Caco-2 (cell line): Measurements from ENCODE around the gene CATSPERZ. TPM values are rescaled to one million over a fixed set of nuclear protein-coding genes. Genes with fewer than 3 reads are reported as not detected.
A peak's percentile ranks its signal among the peaks of the same experiment; 100 is the strongest.

ENCODE experiments used
- BruUV-seq: library from RNA; stranded (reverse); fragments of 400-500 nt; replicated peaks from 2 replicates; lab custom pipeline; 2021; lab: Mats Ljungman, UMichigan
- CTCF ChIA-PET: fragments of 300-600 bp; sonication (Branson Sonifier 250); formaldehyde crosslinking; loops from one replicate; lab custom pipeline; 2022; ENCODE audit warnings: antibody characterized with exemption; lab: Charles Lee
- POLR2A ChIA-PET: fragments of 300-600 bp; sonication (Branson Sonifier 250); formaldehyde crosslinking; loops from one replicate; lab custom pipeline; 2022; ENCODE audit warnings: antibody characterized with exemption; lab: Charles Lee
- DNase-seq, 2 experiments: peaks; one replicate each; pipeline versions ENCODE4 v3.0.0 to v3.0.0-alpha.2; 2020 to 2022
- H3K27me3 ChIP-seq: replicated peaks from 2 replicates; pipeline ENCODE4 v1.6.0; 2011; ENCODE audit warnings: low read length; ENCODE audit not compliant: control insufficient read depth, insufficient read depth
- H3K36me3 ChIP-seq: 2 replicates; pipeline ENCODE4 v1.5.1; 2011; ENCODE audit warnings: low read length; ENCODE audit not compliant: control insufficient read depth, insufficient read depth
- H3K4me1 ChIP-seq: fragments of 250-450 bp; sonication (Bioruptor Pico); 2 replicates; pipeline ENCODE4 v1.5.1; 2020; ENCODE audit warnings: mild to moderate bottlenecking
- H3K4me3 ChIP-seq: 2 replicates; pipeline ENCODE4 v1.5.1; 2011; ENCODE audit warnings: low read depth, mild to moderate bottlenecking, control low read depth, low read length
- H3K9me3 ChIP-seq: fragments of 250-450 bp; sonication (Bioruptor Pico); 2 replicates; pipeline ENCODE4 v1.5.1; 2020; ENCODE audit warnings: mild to moderate bottlenecking, moderate library complexity
- H3K27ac Mint-ChIP-seq: one replicate; pipeline ENCODE4 v1.8.0; 2022; ENCODE audit warnings: mixed read lengths; ENCODE audit not compliant: unreplicated experiment
- H3K27me3 Mint-ChIP-seq: one replicate; pipeline ENCODE4 v1.8.0; 2022; ENCODE audit warnings: mixed read lengths; ENCODE audit not compliant: insufficient read depth, unreplicated experiment
- H3K36me3 Mint-ChIP-seq: one replicate; pipeline ENCODE4 v1.8.0; 2022; ENCODE audit warnings: mild to moderate bottlenecking, mixed read lengths; ENCODE audit not compliant: insufficient read depth, unreplicated experiment
- H3K4me1 Mint-ChIP-seq: one replicate; pipeline ENCODE4 v1.8.0; 2022; ENCODE audit warnings: low read depth, mixed read lengths; ENCODE audit not compliant: unreplicated experiment
- H3K4me3 Mint-ChIP-seq: one replicate; pipeline ENCODE4 v1.8.0; 2022; ENCODE audit warnings: mild to moderate bottlenecking, moderate library complexity, mixed read lengths; ENCODE audit not compliant: unreplicated experiment
- H3K9me3 Mint-ChIP-seq: one replicate; pipeline ENCODE4 v1.8.0; 2022; ENCODE audit warnings: mixed read lengths; ENCODE audit not compliant: unreplicated experiment
- intact Hi-C: fragments of 100-400 bp; cut with micrococcal nuclease; formaldehyde crosslinking; loops from one replicate; pipeline ENCODE4 v1.10.0; 2022; ENCODE audit not compliant: unreplicated experiment
- total RNA-seq: library from RNA; stranded (reverse); gene quantifications from 2 replicates; pipeline ENCODE4 v1.2.3, GENCODE V29; 2022
- TF ChIP-seq, protein P1 (sequence below), 2 experiments: fragments of 200-600 bp in 1 of 2; IDR thresholded peaks; 1 replicate in 1 of 2; 2 replicates in 1 of 2; pipeline versions ENCODE4 v1.5.1 to v1.8.0; 2011 to 2022; ENCODE audit warnings: antibody characterized with exemption in 1 of 2, control low read depth in 1 of 2, inconsistent platforms in 1 of 2, low read depth in 1 of 2, low read length in 1 of 2, mild to moderate bottlenecking in 1 of 2, moderate library complexity in 1 of 2; ENCODE audit not compliant: insufficient read depth in 1 of 2, severe bottlenecking in 1 of 2, unreplicated experiment in 1 of 2

The CATSPERZ gene
- total RNA-seq, 1 experiment from 2014 or later = 12.8 TPM

DNA sequence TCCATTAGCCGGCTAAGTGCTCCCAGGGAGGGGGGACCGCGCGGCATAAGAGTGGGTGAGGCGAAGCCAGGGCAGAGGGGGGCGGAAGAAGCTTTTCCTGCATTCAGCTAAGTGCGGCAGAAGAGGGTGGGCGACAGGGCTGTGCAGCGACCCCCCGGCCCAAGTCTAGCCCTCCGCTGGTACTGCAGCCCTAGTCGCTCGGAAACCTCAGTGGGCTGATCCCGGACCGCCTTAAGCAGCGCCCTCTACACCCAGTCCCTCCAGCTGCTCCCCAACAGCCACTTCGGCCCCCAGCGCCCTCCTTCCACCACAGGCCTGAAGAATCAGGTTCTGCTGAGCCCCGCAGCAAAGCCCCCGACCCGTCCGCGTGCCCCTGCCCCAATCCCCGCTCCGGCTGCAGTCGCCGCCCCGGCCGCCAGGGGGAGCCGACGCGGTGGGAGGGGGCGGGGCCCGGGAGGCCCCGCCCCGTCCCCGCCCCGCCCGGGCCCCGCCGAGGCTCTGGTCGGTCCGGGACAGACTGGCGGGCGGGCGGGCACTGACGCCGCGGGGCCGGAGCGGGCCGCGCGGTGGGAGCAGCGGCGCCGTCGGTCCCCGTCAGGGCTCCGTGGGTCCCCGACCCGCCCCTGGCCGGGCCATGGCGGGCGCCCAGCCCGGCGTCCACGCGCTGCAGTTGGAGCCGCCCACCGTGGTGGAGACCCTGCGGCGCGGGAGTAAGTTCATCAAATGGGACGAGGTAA, 49.0 kb upstream of the CATSPERZ start, which contains the start of gene PLCB3:
Gene PLCB3 (plus strand): TSS at position 515 of the 737 bp plus-strand sequence. CDS start 120 bp downstream, at position 635.
- TF ChIP-seq, protein P1, sequence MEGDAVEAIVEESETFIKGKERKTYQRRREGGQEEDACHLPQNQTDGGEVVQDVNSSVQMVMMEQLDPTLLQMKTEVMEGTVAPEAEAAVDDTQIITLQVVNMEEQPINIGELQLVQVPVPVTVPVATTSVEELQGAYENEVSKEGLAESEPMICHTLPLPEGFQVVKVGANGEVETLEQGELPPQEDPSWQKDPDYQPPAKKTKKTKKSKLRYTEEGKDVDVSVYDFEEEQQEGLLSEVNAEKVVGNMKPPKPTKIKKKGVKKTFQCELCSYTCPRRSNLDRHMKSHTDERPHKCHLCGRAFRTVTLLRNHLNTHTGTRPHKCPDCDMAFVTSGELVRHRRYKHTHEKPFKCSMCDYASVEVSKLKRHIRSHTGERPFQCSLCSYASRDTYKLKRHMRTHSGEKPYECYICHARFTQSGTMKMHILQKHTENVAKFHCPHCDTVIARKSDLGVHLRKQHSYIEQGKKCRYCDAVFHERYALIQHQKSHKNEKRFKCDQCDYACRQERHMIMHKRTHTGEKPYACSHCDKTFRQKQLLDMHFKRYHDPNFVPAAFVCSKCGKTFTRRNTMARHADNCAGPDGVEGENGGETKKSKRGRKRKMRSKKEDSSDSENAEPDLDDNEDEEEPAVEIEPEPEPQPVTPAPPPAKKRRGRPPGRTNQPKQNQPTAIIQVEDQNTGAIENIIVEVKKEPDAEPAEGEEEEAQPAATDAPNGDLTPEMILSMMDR (IDR thresholded peaks at IDR 0.05; ENCODE audit: insufficient read depth in 1 of 2, low read depth in 1 of 2, low read length in 1 of 2, severe bottlenecking in 1 of 2, unreplicated experiment in 1 of 2) = peak; percentile 63 to 91
- ChIA-PET POLR2A (interaction anchor here (0.5 to 0.9 kb wide), 2 partner anchors 9 to 54 kb away, joined by 3 to 5 read pairs; partner anchors contain the start of gene ESRRA), CTCF (interaction anchor here (0.7 to 1.8 kb wide), 7 partner anchors 14 to 109 kb away, joined by 4 to 13 read pairs (median 7); partner anchors contain the start of genes ESRRA, NUDT22 and TRPT1)
- H3K4me3 ChIP-seq = peak within 1 kb of the TSS; percentile 66
- Mint-ChIP-seq H3K4me1 (peaks cover 13% of the 10 kb centered on the region), H3K27ac (peak within 1 kb of the TSS; percentile 85), H3K27me3 (no peaks in the 10 kb centered on the region), H3K9me3 (no peaks in the 10 kb centered on the region), H3K4me3 (peak within 1 kb of the TSS; percentile 99), H3K36me3 (peaks cover 30% of the 10 kb centered on the region)
- intact Hi-C loops = loop anchor here (1.0 kb wide), 2 partner anchors 19 to 53 kb away; no protein-coding TSS in a partner anchor
- no TSS peak for BruUV-seq
- no peaks in the 10 kb centered on the region for H3K27me3 ChIP-seq
- peak in 1 of 2 experiments; percentile 77 for DNase-seq
- H3K36me3 ChIP-seq = peaks cover 2% of the 10 kb centered on the region; the same call in 1 of the 2 replicates
- H3K9me3 ChIP-seq = no peaks in the 10 kb centered on the region
- H3K4me1 ChIP-seq = peaks cover 26% of the 10 kb centered on the region

DNA sequence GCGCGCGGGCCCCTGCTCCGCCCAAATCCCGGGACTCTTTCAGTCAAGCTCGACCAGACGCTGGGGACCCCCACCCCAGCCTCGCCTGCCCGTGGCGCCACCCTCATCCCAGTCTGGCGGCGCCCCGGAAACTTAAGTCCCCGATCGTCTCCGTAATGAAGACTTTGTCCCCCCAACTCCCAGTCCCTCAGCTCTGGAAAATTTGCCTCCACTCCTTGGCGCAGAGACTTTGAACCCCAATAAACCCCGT, 48.5 kb upstream of the CATSPERZ start:
- H3K4me1 Mint-ChIP-seq = peaks cover 13% of the 10 kb centered on the region
- POLR2A ChIA-PET = interaction anchor here (0.5 to 1.4 kb wide), 2 partner anchors 53 to 66 kb away, joined by 4 to 5 read pairs; partner anchors contain the start of genes ESRRA, PRDX5 and TRMT112
- intact Hi-C loops = loop anchor here (1.0 kb wide), 2 partner anchors 19 to 53 kb away; no protein-coding TSS in a partner anchor
- H3K4me1 ChIP-seq = peaks cover 26% of the 10 kb centered on the region
- H3K9me3 Mint-ChIP-seq = no peaks in the 10 kb centered on the region
- no TSS peak for BruUV-seq
- CTCF ChIA-PET = interaction anchor here (0.8 to 1.8 kb wide), 10 partner anchors 9 to 66 kb away, joined by 3 to 13 read pairs (median 8); partner anchors contain the start of genes ESRRA, FKBP2, NUDT22 and STIP1
- no peaks in the 10 kb centered on the region for H3K27me3 Mint-ChIP-seq
- DNase-seq = no peak
- H3K4me3 Mint-ChIP-seq = peak overlapping the region; percentile 99
- peak overlapping the region; percentile 85 for H3K27ac Mint-ChIP-seq
- peaks cover 30% of the 10 kb centered on the region for H3K36me3 Mint-ChIP-seq
- H3K9me3 ChIP-seq = no peaks in the 10 kb centered on the region
- H3K27me3 ChIP-seq = no peaks in the 10 kb centered on the region
- TF ChIP-seq, protein P1 (IDR thresholded peaks at IDR 0.05; ENCODE audit: insufficient read depth in 1 of 2, low read depth in 1 of 2, low read length in 1 of 2, severe bottlenecking in 1 of 2, unreplicated experiment in 1 of 2) = no peak
- peak overlapping the region; percentile 66 for H3K4me3 ChIP-seq
- peaks cover 4% of the 10 kb centered on the region for H3K36me3 ChIP-seq
